Neural cell (in vitro differentiated cells): ENCODE measurements around the gene PKHD1. TPM values are rescaled to one million over a fixed set of nuclear protein-coding genes. Genes with fewer than 3 reads are reported as not detected.

ENCODE experiments used
- H2AFZ ChIP-seq: fragments of 200-600, 300-800 bp; sonication (generic), shearing (Covaris generic); 2 replicates; pipeline ENCODE4 v1.6.0; 2014; ENCODE audit warnings: low read depth, mild to moderate bottlenecking, antibody characterized with exemption, low read length, moderate library complexity
- H3F3A ChIP-seq: fragments of 200-600 bp; shearing (Covaris generic); 2 replicates; pipeline ENCODE4 v1.6.1; 2016; ENCODE audit warnings: mild to moderate bottlenecking, moderate library complexity, mixed read lengths, antibody characterized with exemption, low read length; ENCODE audit not compliant: insufficient read depth, poor library complexity, severe bottlenecking
- H3K27ac ChIP-seq: fragments of 200-600, 300-800 bp; sonication (generic), shearing (Covaris generic); 2 replicates; pipeline ENCODE4 v1.5.1; 2014; ENCODE audit warnings: mild to moderate bottlenecking, low read length, moderate library complexity
- H3K27me3 ChIP-seq: fragments of 300-800, 200-600 bp; sonication (generic), shearing (Covaris generic); 2 replicates; pipeline ENCODE4 v1.6.0; 2014; ENCODE audit warnings: mild to moderate bottlenecking, low read depth, low read length, moderate library complexity; ENCODE audit not compliant: insufficient read depth
- H3K36me3 ChIP-seq: fragments of 300-800, 200-600 bp; sonication (generic), shearing (Covaris generic); 2 replicates; pipeline ENCODE4 v1.5.1; 2014; ENCODE audit warnings: mild to moderate bottlenecking, antibody characterized with exemption, low read length, moderate library complexity; ENCODE audit not compliant: insufficient read depth
- H3K4me2 ChIP-seq: fragments of 300-800, 200-600 bp; sonication (generic), shearing (Covaris generic); 2 replicates; pipeline ENCODE4 v1.6.0; 2014; ENCODE audit warnings: mild to moderate bottlenecking, low read length
- H3K4me3 ChIP-seq: fragments of 300-800, 200-600 bp; sonication (generic), shearing (Covaris generic); 2 replicates; pipeline ENCODE4 v1.5.1; 2014; ENCODE audit warnings: mild to moderate bottlenecking, low read length, moderate library complexity
- H3K79me2 ChIP-seq: fragments of 200-600 bp; shearing (Covaris generic); replicated peaks from 2 replicates; pipeline ENCODE4 v1.6.0; 2014; ENCODE audit warnings: mild to moderate bottlenecking, low read length, moderate library complexity; ENCODE audit not compliant: insufficient read depth
- H3K9ac ChIP-seq: fragments of 300-800, 200-600 bp; sonication (generic), shearing (Covaris generic); 2 replicates; pipeline ENCODE4 v1.6.1; 2016; ENCODE audit warnings: mild to moderate bottlenecking, low read length, mixed read lengths
- H3K9me2 ChIP-seq: fragments of 200-600 bp; shearing (Covaris generic); 2 replicates; pipeline ENCODE4 v1.6.1; 2016; ENCODE audit warnings: mild to moderate bottlenecking, low read length, mixed read lengths; ENCODE audit not compliant: insufficient read depth
- H3K9me3 ChIP-seq: fragments of 200-600, 300-800 bp; sonication (generic), shearing (Covaris generic); 2 replicates; pipeline ENCODE4 v1.6.1; 2016; ENCODE audit warnings: mild to moderate bottlenecking, mixed run types, low read length, moderate library complexity, mixed read lengths
- H4K20me1 ChIP-seq: fragments of 200-600 bp; shearing (Covaris generic); 2 replicates; pipeline ENCODE4 v1.6.1; 2016; ENCODE audit warnings: mild to moderate bottlenecking, mixed run types; ENCODE audit not compliant: insufficient read depth
- CTCF ChIP-seq: fragments of 450-650 bp; IDR thresholded peaks from 2 replicates; pipeline ENCODE4 v1.5.1; 2014; ENCODE audit warnings: antibody characterized with exemption, mild to moderate bottlenecking, moderate library complexity; ENCODE audit not compliant: poor library complexity, severe bottlenecking
- EP300 ChIP-seq: fragments of 450-650 bp; conservative IDR thresholded peaks from 2 replicates; pipeline ENCODE4 v1.6.1; 2014; ENCODE audit warnings: antibody characterized with exemption, mild to moderate bottlenecking, moderate library complexity; ENCODE audit not compliant: poor library complexity, severe bottlenecking
- EZH2 ChIP-seq: fragments of 200-600, 300-800 bp; shearing (Covaris generic), sonication (generic); IDR thresholded peaks from 2 replicates; pipeline ENCODE4 v1.6.1; 2014; ENCODE audit warnings: antibody characterized with exemption, low read length, borderline replicate concordance, mild to moderate bottlenecking; ENCODE audit not compliant: insufficient read depth, poor library complexity, severe bottlenecking
- MXI1 ChIP-seq: fragments of 450-650 bp; conservative IDR thresholded peaks from 2 replicates; pipeline ENCODE4 v1.6.1; 2014; ENCODE audit warnings: antibody characterized with exemption, mild to moderate bottlenecking; ENCODE audit not compliant: poor library complexity, severe bottlenecking
- POLR2AphosphoS5 ChIP-seq: IDR thresholded peaks from 2 replicates; pipeline ENCODE4 v1.6.1; 2012
- RAD21 ChIP-seq: fragments of 450-650 bp; conservative IDR thresholded peaks from 2 replicates; pipeline ENCODE4 v1.6.1; 2014; ENCODE audit warnings: antibody characterized with exemption, mild to moderate bottlenecking, moderate library complexity
- REST ChIP-seq: IDR thresholded peaks from 2 replicates; pipeline ENCODE4 v1.6.1; 2012; ENCODE audit warnings: borderline replicate concordance
- SMC3 ChIP-seq: fragments of 450-650 bp; conservative IDR thresholded peaks from 2 replicates; pipeline ENCODE4 v1.6.1; 2014; ENCODE audit warnings: antibody characterized with exemption, mild to moderate bottlenecking, moderate library complexity; ENCODE audit not compliant: poor library complexity
- TAF1 ChIP-seq: IDR thresholded peaks from 2 replicates; pipeline ENCODE4 v1.6.1; 2012; ENCODE audit warnings: low read depth
- polyA plus RNA-seq: library from polyadenylated mRNA; depleted of rRNA; stranded (reverse); fragments of >200 nt; gene quantifications from 2 replicates; pipeline ENCODE4 v1.2.3, GENCODE V29; 2014

The PKHD1 gene
- polyA plus RNA-seq, 1 donor from 2014 or later = not detected

GRCh38 chr6:51578994-51579393, 508.4 kb downstream of the PKHD1 start:
- TF ChIP-seq SMC3 (no peak), EP300 (no peak), REST (no peak), RAD21 (no peak), EZH2 (no peak), MXI1 (no peak), CTCF (no peak), TAF1 (no peak), POLR2AphosphoS5 (no peak)
- Histone ChIP-seq H3K9ac (no peak overlapping the region), H3F3A (no peaks in the 10 kb centered on the region), H3K79me2 (no peaks in the 10 kb centered on the region), H2AFZ (no peak overlapping the region), H3K9me2 (no peaks in the 10 kb centered on the region), H3K9me3 (peaks cover 4% of the 10 kb centered on the region), H3K36me3 (no peaks in the 10 kb centered on the region), H3K4me2 (no peak overlapping the region), H3K27ac (no peak overlapping the region), H3K4me3 (no peak overlapping the region), H3K27me3 (peaks cover 4% of the 10 kb centered on the region), H4K20me1 (no peaks in the 10 kb centered on the region)

- Histone ChIP-seq H3K27ac (no peak overlapping the region), H3K4me2 (no peak overlapping the region), H3K36me3 (no peaks in the 10 kb centered on the region), H3K9ac (peak overlapping the region; percentile 11), H3K9me2 (no peaks in the 10 kb centered on the region), H3F3A (no peaks in the 10 kb centered on the region), H3K9me3 (peaks cover 4% of the 10 kb centered on the region), H4K20me1 (no peaks in the 10 kb centered on the region), H2AFZ (no peak overlapping the region), H3K79me2 (no peaks in the 10 kb centered on the region), H3K27me3 (peaks cover 4% of the 10 kb centered on the region), H3K4me3 (no peak overlapping the region)
- no peak for TF ChIP-seq EZH2
- TF ChIP-seq RAD21 = no peak
- TF ChIP-seq MXI1 = no peak
- TF ChIP-seq TAF1 = no peak
Observed at GRCh38 chr6:51578362-51578761, 509.1 kb downstream of the PKHD1 start.

GRCh38 chr6:51574040-51574439, 513.4 kb downstream of the PKHD1 start:
- Histone ChIP-seq H2AFZ (no peak overlapping the region), H4K20me1 (no peaks in the 10 kb centered on the region), H3K27me3 (no peaks in the 10 kb centered on the region), H3K27ac (no peak overlapping the region), H3K79me2 (no peaks in the 10 kb centered on the region), H3F3A (no peaks in the 10 kb centered on the region), H3K36me3 (no peaks in the 10 kb centered on the region), H3K9me3 (peaks cover 4% of the 10 kb centered on the region), H3K9me2 (no peaks in the 10 kb centered on the region), H3K9ac (no peak overlapping the region), H3K4me3 (no peak overlapping the region), H3K4me2 (no peak overlapping the region)
- no peak for TF ChIP-seq CTCF
- no peak for TF ChIP-seq EZH2
- TF ChIP-seq REST = no peak
